Activated CD8-positive, alpha-beta memory T cell treated with anti-CD3 and anti-CD28 coated beads, Interleukin-2, amount 50 U/mL, for 24 hours (primary cell): Measurements from ENCODE around the gene MXRA5.
"Not testable (repeated sequence)": the region's sequence is repeated elsewhere in the genome, so short reads cannot be mapped to it uniquely, and the experiment has no call there.

Experiments
- DNase-seq: peaks from one replicate; pipeline ENCODE4 v3.0.0-alpha.2; 2020; ENCODE audit errors: extremely low read depth

Gene MXRA5, protein sequence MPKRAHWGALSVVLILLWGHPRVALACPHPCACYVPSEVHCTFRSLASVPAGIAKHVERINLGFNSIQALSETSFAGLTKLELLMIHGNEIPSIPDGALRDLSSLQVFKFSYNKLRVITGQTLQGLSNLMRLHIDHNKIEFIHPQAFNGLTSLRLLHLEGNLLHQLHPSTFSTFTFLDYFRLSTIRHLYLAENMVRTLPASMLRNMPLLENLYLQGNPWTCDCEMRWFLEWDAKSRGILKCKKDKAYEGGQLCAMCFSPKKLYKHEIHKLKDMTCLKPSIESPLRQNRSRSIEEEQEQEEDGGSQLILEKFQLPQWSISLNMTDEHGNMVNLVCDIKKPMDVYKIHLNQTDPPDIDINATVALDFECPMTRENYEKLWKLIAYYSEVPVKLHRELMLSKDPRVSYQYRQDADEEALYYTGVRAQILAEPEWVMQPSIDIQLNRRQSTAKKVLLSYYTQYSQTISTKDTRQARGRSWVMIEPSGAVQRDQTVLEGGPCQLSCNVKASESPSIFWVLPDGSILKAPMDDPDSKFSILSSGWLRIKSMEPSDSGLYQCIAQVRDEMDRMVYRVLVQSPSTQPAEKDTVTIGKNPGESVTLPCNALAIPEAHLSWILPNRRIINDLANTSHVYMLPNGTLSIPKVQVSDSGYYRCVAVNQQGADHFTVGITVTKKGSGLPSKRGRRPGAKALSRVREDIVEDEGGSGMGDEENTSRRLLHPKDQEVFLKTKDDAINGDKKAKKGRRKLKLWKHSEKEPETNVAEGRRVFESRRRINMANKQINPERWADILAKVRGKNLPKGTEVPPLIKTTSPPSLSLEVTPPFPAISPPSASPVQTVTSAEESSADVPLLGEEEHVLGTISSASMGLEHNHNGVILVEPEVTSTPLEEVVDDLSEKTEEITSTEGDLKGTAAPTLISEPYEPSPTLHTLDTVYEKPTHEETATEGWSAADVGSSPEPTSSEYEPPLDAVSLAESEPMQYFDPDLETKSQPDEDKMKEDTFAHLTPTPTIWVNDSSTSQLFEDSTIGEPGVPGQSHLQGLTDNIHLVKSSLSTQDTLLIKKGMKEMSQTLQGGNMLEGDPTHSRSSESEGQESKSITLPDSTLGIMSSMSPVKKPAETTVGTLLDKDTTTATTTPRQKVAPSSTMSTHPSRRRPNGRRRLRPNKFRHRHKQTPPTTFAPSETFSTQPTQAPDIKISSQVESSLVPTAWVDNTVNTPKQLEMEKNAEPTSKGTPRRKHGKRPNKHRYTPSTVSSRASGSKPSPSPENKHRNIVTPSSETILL (N-terminal part only)

GRCh38 chrX:3346501-3347259, at the start of gene MXRA5:
MXRA5 (minus strand) TSS chrX:3346652; CDS start chrX:3343833, 2,819 bp downstream.
- DNase-seq = no peak

DNA sequence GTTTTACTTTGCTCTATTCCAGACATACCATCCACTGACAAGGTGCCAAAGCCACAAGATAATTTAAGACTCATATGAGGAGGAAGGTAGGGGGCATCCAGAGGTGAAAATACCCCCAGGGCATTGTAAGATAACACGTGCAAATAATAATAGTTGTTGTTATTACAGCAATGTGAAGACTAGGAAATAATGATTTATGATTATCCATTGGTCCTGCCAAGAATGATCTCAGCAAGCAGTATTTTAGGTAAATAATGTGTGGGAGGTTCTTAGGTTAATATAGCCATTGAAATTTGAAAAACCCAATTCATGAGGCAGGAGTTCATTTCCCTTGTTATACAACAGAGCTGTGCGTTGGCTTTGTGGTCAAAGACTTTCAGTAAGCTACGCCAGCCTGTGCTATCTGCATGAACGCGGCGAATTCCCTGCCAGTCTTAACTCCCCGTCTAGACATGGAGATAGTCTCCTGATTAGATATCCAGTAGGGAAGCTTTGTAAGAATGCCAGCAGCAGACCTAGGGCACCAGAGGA, 47.2 kb upstream of the MXRA5 start:
- no peak for DNase-seq

GRCh38 chrX:3393178-3393577, 46.7 kb upstream of the MXRA5 start:
- no peak for DNase-seq

GRCh38 chrX:3388457-3388856, 42.0 kb upstream of the MXRA5 start:
- no peak for DNase-seq

DNA sequence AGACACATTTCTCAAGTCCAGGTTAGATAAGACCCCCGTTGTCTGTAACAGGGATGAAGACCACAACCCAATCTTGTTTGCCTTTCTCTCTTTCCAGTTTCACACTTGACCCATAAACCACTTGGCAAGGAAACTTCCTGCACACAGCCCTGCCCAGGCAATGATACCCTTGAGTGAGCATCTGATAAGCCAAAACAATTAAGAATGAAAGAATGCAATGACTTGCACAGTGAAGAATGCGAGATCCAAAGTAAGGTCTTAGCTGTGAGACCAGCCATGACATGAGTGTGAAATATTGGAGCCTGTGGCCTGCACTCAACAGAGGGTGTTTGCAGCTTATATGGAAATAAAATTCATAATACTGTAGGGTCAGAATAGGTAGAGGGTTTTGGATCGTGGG, 37.9 kb upstream of the MXRA5 start:
- no peak for DNase-seq

- no peak for DNase-seq
These were observed 34.2 kb upstream of the MXRA5 start for GRCh38 chrX:3380603-3381002.

- no peak for DNase-seq
These were observed 32.7 kb upstream of the MXRA5 start for GRCh38 chrX:3379111-3379510.

DNA sequence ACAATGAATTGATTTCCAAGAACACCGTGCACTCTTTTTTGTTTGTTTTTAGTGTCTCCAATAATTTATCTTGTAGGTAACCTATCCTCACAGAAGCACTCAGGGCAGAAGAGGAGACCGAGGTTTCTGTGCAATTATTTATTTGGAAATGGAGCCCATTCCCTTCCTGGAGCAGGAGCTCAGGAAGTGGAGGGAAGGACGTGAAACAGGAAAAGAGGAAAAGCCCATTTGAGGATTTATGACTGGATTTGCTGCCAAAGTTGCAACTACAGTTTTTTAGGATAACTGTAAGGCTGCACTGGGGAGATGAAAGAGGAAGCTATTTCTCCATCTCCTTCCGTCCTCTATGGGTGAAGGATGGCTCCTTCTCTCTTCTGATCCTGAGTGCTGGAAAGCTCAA, 31.7 kb upstream of the MXRA5 start:
- no peak for DNase-seq

- DNase-seq = no peak
These were observed 31.1 kb upstream of the MXRA5 start for GRCh38 chrX:3377560-3377959.

GRCh38 chrX:3375878-3376508, 29.5 kb upstream of the MXRA5 start:
- DNase-seq = not testable (repeated sequence)

GRCh38 chrX:3374108-3374800, 27.8 kb upstream of the MXRA5 start:
- no peak for DNase-seq

- DNase-seq = no peak
These were observed 24.7 kb upstream of the MXRA5 start for GRCh38 chrX:3371163-3371562.

DNA sequence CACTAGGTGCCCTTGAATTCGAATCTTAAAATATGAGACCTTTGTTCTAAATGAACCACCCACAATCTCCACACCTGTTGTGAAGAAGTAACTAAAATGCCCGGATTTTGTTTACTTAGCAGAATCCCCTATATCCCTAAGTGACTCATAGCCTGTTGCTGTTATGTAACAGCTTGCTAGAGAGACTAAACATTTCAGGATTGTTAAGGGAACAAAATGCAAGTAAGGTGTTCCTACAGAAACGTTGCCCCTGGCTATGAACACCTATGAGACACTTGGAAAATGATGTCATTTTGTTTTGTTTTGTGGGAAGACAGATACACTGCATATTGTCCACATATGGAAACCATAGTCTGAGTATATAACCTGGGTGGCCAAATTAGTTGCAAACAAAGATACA, 24.2 kb upstream of the MXRA5 start:
- DNase-seq = no peak

DNA sequence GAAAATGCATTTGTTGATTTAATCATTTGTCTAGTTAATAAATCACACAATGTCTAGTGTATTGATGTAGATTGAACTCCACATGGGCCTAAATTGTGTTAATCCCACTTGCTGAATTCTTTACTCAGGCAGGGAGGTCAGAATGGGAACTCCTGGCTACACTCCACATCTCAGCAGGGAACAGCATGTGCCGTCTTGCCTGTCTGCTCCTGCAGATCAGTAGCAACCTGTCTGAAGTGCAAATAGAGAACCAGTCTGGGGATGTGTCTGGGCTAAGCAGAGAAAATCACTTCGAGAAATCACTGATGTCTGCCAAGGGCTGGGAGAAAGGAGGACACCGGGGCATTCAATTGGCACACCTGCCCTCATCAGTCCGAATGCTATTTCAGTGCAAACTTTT, 16.5 kb upstream of the MXRA5 start:
- DNase-seq = no peak

DNA sequence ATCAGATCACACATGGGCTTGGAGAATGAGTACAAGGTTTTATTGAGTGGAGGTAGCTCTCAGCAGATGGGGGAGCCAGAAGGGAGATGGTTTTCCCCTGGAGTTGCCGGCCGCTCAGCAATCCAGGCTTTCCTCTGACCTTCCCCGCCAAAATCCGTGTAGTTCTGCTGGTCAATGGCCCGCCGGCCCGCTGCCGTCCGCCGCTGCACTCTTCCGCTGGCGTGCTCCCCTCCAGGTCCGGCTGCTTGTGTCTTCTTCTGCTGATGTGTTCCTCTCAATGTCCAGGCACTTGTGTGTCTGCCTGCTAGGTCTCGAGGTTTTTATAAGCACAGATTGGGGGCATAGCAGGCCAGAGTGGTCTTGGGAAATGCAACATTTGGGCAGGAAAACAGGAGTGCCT, 14.4 kb upstream of the MXRA5 start:
- DNase-seq = no peak

GRCh38 chrX:3352741-3353140, 6.3 kb upstream of the MXRA5 start:
- DNase-seq = not testable (repeated sequence)

- no peak for DNase-seq
These were observed 4.8 kb upstream of the MXRA5 start for GRCh38 chrX:3351276-3351675.

- no peak for DNase-seq
These were observed 1.7 kb upstream of the MXRA5 start for GRCh38 chrX:3348191-3348590.

DNA sequence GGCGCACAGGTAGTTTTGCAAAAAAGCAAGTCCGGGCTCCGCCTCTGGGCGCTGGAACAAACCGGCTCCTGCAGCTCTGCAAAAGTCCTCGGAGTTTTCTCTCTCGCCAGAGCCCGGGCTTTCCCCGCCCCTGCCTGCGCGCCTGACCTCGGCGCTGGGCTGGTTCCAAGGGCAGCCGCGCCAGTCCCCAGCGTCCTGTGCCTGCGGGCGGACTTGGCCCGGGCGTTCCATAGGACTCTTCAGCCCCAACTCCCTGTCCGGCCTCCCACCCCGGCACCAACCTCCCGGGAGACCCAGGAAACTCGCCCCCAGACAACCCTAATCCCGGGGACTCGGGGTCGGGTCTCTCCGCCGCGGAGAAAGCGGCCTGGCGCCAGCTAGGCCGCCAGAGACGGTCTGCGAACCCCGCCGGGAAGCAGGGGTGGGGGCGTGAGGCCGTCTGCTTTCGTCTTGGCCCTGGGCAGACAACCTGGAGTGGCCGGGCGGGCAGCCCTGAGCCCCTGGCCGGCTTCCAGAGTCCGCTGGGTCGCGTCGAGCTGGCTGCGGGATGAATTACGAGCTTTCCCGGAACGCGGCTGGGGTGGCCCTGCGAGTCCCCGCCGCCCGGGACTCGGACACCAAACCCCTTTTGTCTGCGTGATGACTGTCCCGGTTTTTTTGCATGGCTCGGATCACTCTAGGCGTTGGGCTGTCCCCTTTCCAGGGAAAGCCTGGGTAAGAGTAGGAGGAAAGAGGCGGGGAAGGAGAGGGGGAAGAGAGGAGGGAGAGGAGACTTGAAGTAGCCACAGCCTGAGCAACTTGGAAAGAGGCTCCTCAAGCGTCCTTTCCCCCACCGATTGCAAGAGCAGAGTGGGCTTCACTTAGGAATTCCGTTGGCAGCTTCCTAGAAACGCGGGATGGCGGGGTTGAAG, 916 bp downstream of the MXRA5 start:
- no peak for DNase-seq
